ENCODE measurements around the gene NINJ1.
"Not testable (repeated sequence)": the region's sequence is repeated elsewhere in the genome, so short reads cannot be mapped to it uniquely, and the experiment has no call there.

Gene NINJ1

DNA sequence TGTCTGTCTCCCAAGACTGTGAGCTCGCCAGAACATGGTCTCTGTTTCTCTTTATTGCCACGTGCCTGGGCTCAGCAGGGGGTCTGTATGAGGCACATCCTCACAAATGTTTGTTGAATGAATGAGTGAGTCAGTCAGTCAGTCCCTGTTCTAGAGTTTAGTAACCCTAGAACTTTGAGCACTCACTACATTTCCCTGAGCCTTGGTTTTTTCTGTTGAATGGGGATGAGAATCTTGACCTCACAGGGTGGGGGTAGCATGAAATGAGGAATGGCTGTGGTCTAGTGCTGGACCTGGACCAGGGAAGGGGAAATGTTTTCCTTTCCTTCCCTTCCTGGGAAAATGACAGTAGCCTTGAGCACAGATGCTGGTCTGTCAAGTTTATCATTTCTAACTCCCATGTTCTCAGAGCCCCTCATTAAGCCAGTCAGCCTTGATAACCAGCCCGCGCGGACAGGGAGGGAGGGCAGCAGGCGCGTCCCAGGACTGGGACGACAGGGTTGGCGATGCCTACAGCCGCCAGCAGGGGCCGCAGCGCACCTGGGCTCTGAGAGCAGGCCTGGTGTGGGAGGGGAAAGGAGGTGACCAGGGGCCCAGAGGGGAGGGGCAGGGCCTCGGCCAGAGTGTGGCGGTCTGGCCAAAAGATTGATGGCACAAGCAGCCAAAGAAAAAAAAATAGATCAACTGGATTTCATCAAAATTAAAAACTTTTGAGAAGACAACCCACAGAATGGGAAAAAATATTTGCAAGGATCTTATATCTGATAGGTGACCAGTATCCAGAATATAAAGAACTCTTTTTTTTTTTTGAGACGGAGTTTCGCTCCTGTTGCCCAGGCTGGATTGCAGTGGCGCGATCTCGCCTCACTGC lies 25.8 kb upstream of the NINJ1 start:
- peak; percentile 45 for DNase-seq

DNA sequence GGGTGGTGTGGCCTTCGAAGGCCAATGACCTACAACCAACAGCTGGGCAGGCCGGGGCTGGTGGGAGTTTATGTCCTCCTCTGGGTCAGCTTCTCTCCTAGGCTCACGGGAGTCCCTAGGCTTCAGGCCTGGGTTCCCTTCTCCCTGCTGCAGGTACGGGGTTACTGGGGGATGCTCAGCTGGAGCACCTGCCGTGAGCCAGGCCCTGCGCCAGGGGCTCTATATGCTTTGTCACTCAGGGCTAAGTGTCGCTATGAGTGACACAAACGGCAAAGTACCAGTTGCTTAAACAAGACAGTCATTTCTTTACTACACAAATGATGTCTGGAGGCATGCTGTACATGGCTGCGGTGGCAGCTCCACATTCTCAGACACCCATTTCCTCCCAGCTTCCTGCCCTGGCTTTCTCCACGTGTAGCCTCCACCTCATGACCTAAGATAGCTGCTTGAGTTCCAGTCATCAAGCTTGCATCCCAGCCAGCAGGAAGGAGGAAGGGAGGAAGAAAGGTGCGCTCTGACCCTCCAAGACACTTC lies 22.5 kb upstream of the NINJ1 start:
- DNase-seq = no peak

DNA sequence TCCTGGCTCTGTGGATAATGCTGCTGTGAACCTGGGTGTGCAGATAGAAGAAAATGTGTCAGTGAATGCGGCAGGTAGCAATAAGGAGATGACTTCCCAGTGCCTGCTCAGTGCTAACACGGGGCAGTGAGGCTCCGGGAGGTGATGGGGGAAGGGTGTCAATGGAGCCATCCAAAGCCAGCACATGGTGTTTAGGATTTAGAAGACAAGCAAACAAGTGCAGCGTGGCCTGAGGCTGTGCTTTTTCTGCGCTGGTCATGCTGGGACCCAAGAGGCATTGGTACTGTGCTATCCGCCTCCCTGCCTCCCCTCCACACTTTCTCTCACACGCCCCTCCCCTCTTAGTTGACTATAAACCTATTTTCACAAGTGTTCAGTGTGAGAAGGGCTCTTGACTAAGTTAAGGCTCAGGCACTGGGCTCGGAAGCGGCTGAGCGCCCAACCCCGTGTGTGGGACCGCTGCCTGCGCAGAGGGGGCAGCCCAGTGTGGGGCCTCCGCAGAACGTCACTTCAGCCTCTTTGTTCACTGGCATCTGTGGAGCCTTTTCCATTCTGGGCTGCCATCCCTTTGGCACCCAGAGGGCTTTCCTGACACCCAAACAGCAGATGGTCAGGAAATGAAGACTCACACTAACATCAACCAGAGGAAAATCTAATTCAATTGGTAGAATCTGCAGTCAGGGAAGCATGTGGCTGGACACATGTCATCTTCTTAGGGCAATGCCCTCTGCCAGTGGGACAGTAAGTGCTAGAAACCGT lies 21.8 kb upstream of the NINJ1 start:
- DNase-seq = no peak

DNA sequence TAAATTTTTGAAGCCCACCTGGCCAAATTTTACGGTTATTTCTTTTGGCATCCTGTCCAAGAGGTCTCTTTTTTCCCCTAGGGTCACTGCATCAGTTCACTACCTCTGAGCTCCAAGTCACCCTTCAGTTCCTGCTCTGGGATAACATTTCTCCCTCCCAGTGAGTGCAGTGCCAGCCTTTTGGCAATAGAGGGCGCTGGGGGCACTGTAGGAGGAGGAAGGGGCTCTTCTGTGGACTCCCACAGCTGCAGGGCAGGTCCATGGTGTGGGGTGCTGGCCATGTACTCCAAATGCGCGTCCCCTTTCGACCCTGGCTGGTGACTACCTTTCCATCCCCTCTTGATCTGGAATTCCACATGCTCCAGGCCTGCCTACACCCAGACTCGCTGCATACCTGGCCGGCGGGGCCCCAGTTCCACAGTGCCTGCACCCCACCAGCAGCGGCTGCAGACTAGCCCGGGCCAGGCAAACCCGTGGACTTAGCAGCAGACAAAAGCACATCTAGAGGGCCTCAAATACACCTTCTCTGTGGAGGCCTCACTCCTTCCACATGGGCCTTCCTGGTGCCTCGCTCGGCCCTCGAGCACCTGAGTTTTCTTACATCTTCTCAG lies 20.3 kb upstream of the NINJ1 start:
- no peak for DNase-seq

DNA sequence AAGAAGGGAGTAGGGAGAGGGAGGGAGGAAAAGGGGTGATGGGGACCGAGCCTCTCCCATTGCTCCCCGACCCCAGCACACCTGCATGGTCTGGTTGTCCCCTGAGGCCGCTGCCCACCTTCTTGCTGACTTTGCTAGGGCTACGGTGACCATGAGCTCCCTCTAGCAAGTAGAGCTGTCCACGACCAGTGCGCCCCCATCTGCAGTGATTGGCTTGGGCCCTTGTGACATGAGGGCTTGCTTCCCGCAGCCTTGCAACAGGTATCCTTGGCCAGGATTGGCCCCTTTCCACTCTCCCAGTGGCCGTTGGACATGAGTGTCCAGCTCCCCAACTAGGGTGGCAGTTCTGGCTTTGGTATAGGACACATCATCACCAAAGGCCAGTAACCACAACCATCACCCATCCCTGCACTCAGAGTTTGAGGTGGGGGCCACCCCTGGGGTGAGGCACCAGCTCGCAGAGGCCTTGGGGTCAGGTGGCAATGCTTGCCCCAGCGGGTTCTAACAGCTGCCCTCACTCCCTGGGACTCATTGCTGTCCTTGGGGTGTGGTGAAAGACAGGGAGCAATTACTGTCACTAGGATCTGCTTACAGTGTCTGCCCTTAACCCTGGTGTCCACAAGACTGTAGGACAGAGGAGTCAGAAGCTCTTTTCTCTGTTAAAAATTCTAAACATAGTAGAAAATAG lies 17.2 kb upstream of the NINJ1 start:
- DNase-seq = no peak

DNA sequence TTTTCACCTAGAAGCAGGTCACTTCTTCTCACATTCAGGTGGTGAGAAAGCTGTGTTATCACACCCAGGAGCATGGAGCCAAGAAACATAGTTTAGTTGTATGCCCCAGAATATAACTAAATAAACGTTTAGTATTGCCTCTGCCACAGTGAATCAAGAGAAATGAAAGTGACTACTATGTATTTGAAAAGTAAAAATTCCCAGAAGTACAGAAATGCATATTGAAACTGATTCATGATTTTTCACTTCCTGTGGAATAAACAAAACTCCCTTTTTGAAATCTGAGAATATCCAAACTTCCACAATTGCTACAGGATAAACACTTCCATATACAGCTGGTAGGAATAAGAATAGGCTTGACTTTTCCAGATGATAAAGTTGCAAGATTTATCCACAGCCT lies 15.3 kb upstream of the NINJ1 start:
- no peak for DNase-seq

DNA sequence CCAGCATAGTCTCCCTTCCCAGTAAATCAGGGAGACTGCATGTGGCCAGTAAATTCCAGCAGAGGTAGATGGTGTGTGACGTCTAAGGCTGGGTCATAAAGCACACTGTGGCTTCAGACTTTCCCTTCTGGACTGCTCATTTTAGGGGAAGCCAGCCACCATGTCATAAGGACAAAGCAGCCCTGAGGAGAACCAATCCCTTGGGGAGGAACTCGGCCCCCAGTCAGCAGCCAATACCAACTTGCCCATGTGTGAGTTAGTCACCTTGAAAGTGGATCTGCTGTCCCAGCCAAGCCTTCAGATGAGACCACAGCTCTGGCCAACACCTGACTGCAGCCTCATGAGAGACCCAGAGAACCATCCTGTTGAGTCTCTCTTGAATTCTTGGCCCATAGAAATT lies 14.7 kb upstream of the NINJ1 start:
- no peak for DNase-seq

DNA sequence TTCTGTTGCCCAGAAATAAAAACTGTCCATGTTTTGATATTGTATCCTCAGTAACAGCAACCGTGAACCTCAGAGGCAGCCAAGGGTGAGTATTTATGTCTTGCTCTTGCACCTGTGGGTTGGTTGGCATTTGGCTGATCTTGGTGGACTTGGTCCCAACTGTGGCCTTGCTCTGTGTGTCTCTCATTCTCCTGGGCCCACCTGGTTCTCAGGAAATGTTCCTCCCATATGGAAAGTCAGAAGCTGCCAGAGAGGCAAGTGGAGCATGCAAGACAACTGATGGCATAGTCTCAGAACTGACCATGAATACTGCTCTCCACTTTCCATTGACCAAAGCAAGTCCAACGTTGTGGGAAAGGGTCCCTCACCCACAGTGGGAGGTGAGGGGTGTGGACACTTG lies 13.6 kb upstream of the NINJ1 start:
- DNase-seq = no peak

DNA sequence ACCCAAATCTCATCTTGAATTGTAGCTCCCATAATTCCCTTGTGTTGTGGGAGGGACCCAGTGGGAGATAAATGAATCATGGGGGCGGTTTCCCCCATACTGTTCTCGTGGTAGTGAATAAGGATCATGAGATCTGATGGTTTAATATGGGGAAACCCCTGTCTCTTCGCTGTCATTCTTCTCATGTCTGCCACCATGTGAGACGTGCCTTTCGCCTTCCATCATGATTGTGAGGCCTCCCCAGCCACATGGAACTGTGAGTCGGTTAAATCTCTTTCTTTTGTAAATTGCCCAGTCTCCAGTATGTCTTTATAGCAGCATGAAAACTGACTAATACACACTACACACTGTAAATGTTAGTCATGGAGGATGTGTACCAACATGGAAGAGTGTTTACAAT lies 12.6 kb upstream of the NINJ1 start:
- DNase-seq = not testable (repeated sequence)

DNA sequence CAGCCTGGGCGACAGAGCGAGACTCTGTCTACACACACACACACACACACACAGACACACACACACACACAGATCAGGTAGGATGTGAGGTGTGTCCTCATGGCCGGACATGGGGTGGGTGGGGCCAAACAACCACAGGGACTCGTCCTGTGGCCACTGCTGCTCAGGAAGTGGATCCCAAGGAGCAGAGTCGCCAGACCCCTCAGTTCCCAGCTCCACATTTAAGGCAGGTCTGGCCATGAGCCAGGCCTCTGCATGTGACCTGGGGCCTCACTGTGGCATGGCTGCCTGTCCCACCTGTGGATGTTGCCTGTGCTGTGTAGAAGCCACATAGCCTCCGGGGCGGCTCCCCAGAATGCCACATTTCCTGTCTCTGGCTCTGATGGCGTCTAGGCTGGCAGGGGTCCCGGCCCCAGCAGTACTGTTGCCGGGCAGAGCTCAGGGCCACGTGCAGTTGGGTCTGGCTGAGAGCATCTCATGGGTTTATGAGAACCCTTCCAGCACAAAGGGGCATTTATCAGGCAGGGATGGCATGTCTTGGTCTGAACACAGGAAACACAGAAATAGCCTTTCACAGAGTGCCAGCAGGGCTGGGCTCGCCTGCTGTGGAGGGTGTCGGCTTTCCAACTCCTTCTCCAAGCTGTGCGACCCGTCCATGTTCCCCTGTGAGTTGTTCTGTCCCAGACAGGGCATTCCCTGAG lies 9.9 kb upstream of the NINJ1 start:
- DNase-seq = peak; percentile 37

DNA sequence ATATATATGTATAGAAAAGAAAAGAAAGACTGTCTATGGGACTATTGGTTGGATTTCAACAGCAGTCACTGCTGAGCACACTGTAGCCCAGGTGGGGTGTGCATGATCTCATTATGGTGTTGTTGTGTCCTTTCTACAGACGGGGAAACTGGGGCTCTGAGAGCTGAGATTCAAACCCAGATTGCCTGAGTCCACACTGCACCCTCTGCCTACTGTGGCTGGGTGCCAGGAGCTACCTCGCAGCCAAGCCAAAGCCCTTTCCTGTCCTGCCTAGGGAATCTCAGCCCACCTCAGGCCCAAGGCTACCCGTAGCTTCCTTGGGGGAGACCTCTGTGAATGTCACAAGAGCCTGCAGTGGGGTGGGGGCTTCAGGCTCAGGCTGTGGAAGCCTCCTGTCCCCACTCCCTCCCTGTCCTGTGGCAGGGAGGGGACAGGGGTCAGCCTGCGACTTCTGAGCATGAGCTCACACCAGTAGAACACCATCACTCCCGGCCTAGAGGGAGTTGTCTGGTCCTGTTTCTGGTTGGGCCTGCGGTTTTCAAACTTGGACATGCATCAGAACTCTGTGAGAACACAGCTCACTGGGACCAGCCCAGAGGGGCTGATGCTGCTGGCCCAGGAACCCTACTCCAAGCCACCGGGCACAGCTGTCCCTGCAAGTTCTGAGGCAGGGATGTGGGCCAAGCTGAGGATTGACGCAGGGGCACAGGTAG lies 7.9 kb upstream of the NINJ1 start:
- DNase-seq = no peak

DNA sequence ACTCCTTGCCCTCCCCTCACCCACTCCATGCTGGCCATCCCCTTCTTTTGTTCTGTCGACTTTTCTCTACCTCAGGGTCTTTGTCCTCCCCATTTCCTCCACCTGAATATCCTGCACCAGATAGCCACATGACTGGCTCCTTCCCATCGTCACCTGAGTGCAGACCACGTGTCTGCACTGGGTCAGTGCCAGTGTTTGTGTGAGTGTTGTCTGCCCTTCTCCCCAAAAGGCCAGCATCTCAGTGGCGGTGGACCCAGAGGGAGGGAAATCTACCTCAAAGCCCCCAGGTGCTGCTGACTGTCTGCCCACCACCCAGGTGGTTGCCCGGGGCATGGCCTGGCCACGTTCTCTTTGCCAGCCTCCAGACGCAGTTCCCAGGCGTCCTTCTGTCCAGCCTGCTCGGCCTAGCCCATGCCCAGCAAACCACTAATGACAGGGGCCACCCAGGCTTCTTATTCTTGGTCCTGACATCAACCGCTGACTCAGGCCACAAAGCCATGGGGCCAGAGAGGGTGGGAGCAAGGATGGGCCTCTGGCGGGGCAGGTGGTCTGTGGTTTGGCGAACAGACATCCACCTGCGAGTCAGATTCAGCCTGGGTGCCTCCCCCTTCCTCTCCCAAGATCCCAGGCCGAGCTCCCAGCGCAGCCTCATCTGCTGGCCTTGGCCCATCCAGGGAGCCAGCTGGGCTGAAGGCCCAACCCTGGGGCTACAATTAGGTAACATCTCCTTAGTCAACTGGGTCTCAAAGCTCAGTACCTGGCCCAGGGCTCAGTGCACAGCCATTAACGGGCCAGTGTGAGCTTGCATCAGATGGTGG lies 5.5 kb upstream of the NINJ1 start:
- no peak for DNase-seq

DNA sequence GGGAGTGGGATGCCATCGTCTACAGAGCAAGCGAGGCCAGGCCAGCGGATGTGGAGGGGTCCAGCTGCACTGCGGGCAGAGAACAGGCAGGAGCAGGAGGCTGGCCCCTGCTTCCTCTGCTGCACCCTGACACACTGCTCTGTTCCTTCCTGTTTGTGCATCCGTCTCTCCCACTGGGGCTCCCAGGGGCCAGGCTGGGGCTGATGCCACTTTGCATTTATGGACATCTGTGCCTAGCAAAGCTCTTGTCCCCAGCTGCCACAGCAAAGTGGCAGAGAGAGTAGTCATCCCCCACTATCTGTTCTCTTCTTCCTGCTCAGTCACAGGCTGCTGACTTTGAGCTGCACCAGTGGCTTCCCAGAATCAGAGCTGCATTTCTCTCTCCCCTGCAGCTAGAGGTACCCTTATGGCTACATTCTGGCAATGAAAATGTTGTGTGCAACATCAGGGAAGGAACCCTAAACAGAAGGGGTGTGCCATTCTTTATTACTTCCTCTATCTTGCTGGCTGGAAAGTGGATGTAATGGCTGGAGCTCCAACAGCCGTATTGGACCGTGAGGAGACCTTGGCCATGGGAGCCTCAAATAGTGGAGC lies 4.2 kb upstream of the NINJ1 start:
- DNase-seq = no peak

DNA sequence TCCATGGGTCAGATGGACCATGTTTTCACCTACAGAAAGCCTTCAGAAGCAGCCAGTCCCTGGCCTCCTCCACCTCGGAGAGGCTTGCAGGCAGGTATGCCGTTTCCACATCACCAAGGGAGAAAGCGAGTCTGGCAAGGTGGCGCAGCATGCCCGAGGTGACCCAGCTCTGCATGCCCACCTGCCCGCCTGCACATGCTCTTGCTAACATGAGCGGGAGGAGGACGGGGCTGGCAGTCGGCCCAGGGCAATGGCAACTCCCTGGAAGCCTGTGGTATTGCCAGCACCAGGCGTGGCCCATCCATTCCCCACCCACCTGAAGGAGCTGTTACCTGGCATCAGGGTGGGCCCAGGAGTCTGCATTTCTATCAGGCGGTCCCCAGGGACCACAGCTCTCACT lies 3.3 kb upstream of the NINJ1 start:
- DNase-seq = no peak

DNA sequence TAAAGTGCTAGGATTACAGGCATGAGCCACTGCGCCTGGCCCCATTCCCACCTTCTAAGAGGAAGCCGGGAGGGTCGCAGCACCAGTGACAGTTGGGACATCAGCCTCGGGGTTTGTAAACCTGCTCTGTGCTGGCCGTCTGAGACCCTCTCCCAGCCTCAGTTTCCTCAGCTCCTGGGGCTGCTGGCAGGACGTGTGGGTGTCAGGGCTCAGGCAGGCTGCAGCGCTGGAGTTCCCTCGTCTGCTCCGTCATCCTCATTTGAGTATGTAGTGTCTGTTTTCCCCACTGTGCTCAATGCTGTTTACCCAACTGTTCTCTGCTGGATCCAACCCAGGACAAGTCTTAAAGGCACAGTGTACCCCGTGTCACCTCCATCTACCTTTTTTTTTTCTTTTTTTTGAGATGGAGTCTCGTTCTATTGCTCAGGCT lies 2.0 kb upstream of the NINJ1 start:
- no peak for DNase-seq

DNA sequence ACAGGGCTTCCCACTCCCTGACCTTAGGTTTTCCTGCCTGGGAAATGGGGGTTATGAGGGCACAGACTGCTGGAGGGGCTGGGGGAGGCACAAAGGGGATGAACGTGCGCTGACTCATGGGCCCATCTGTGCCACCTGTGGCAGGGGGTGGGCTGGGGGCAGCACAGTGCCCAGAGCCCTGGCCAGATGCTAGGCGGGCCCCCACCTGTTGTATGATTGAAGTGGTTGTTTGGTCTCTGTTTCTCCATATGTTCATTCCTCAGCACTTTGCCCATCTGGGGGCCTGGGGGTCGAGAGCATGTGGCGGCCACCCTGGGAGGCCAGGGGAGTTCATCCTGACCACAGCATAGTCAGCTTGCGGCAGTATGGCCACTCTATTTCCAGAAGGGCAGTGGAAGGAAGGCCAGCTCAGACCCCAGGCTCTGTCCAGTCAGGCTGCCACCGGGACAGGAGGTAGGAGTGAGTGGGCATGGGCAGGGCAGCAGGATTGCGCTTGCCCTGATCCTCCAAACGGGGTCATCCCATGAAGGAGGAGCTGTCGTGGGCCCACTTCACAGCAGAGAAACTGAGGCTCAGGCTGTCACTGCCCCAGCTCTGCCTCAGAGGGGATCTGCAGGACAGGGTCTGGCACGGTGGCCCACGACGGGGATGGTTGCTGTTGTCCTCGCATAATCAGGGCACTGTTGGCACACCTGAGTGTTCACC lies 841 bp upstream of the NINJ1 start:
- no peak for DNase-seq

DNA sequence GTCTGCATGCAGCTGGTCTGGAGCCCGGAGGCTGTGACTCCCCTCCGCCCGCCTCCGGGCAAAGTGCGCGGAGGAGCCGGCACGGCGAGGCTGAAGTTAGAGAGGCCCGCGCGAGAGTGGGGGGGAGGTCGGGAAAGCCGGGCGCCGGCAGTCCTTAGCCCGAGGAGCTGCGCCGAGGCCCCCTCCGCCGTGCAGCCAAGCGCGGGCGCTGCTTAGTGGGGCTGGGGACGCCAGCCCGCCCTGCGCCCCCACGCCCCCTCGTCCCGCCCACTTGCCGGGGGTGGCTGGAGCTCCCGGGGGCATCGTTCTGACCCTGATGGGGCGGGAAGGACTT lies 403 bp downstream of the NINJ1 start:
- peak; percentile 31 for DNase-seq

DNA sequence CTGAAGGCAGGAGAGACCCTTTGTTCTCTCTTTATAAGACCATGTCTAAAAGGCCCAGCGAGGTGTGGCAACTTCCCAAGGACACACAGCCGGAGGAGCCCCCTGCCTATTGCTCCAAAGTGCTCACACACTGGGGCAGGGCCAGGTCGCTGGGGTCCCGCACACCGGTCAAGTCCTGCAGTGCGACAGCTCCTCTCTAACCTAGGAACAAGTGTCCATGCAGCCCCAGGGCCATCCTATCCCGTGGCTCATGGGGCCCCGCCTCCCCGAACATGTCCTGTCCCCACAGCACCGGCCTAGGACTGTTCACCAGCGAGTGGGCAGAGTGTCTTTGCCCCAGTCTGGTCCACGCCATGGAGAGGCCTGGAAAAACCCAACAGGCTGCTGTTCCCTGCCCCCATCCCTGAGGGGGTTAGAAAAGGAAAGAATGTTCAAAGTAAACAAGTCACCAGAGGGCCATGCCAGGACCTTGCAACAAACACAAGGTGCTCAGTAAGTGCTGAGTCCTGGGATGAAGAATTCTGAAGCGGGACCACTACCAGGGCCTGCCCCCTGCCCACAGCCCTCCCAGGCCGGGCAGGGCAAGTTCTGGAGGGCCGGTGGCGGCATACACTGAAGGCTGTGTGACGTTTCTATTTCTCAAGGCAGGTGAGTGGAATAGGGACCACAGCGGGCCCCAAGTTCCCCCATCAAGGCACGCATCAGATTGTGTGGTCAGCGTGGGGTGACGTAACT lies 938 bp downstream of the NINJ1 start:
- DNase-seq = no peak

DNA sequence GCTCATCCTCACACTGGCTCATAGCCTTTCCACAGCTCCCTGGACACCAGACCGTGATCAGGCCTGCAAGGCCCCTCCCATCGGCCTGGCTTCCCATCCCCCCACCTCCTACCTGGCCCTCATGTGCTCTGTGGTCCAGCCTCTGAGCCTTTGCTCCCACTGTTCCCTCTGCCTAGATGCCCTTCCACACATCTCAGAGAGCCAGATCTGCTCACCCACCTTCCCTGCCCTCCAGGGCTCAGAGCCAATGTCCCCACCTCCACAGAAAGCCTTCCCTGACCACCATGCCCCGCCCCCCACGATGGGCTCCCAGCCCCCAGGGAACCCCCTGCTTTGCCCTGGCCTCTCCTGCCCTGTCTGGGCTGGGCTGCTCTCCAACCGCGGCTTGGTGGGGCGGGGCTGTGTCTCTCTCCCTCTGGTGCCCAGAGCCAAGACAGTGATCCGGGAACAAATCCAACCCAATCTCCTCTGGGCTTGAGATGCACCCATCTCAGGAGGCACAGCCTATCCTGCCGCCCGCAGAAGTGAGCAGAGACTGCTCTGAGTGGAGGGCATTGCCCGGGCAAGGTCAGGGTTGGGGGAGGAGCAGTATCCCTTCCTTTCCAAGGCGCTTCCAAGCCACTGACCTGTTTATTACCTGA lies 1.6 kb downstream of the NINJ1 start:
- no peak for DNase-seq

All from activated CD4-positive, alpha-beta T cell treated with anti-CD3 and anti-CD28 coated beads for 1 hour (primary cell).